Kidney (tissue), 14 donors: Measurements from ENCODE around the gene FAM78A. TPM values are rescaled to one million over a fixed set of nuclear protein-coding genes. Genes with fewer than 3 reads are reported as not detected.

Experiments
- DNase-seq, 5 donors: peaks; one replicate each; pipeline ENCODE4 v3.0.0-alpha.2; 2013 to 2020
- FAIRE-seq: peaks from 2 replicates; lab custom pipeline; 2012; peaks lifted over from hg19 to GRCh38; lab: Jason Lieb, UNC
- H3K27ac ChIP-seq, 2 donors: one replicate each; pipeline ENCODE4 v1.7.0; 2013; ENCODE audit warnings: low read depth in 2 of 2, low read length in 2 of 2, inconsistent platforms in 1 of 2
- H3K27me3 ChIP-seq: one replicate; pipeline ENCODE4 v1.7.1; 2013; ENCODE audit warnings: low read length, inconsistent platforms; ENCODE audit not compliant: control insufficient read depth, insufficient read depth
- H3K36me3 ChIP-seq, 3 donors: one replicate each; pipeline versions ENCODE4 v1.7.0 to v1.7.1; 2013; ENCODE audit warnings: low read length in 3 of 3, control low read depth in 1 of 3, inconsistent platforms in 1 of 3; ENCODE audit not compliant: insufficient read depth in 3 of 3, control insufficient read depth in 2 of 3
- H3K4me1 ChIP-seq, 3 donors: one replicate each; pipeline versions ENCODE4 v1.7.0 to v1.7.1; 2013; ENCODE audit warnings: low read length in 3 of 3, inconsistent platforms in 1 of 3, low read depth in 1 of 3; ENCODE audit not compliant: control insufficient read depth in 2 of 3, insufficient read depth in 2 of 3
- H3K4me3 ChIP-seq, 3 donors: one replicate each; pipeline versions ENCODE4 v1.7.0 to v1.8.1; 2013; ENCODE audit warnings: low read length in 3 of 3, control low read depth in 1 of 3, inconsistent platforms in 1 of 3
- H3K9ac ChIP-seq, 3 donors: one replicate each; pipeline versions ENCODE4 v1.7.0 to v1.7.1; 2013; ENCODE audit warnings: low read length in 3 of 3, control low read depth in 1 of 3, inconsistent platforms in 1 of 3
- H3K9me3 ChIP-seq, 3 donors: one replicate each; pipeline versions ENCODE4 v1.7.0 to v1.7.1; 2013; ENCODE audit warnings: low read length in 3 of 3, control low read depth in 1 of 3, inconsistent platforms in 1 of 3; ENCODE audit not compliant: control insufficient read depth in 2 of 3, insufficient read depth in 1 of 3
- intact Hi-C: fragments of 100-400 bp; cut with DNase I; formaldehyde crosslinking; loops from one replicate; pipeline ENCODE4 v1.11.1; 2022
- polyA plus RNA-seq: library from polyadenylated mRNA; stranded (reverse); fragments of 350-450 nt; fragmentation: Illumina TruSeq; extraction: RNeasy Lipid Tissue Mini Kit (QIAGEN cat#74804); gene quantifications from one replicate; pipeline ENCODE4 v1.2.3, GENCODE V29; 2014; ENCODE audit warnings: low read depth, low replicate concordance; ENCODE audit not compliant: insufficient read depth
- total RNA-seq: library from RNA; stranded (reverse); fragmentation: NEBNext Ultra II Directional; extraction: Animal tissue kit (Norgen Biotek cat#: 25700); gene quantifications from one replicate; pipeline ENCODE4 v1.2.1, GENCODE V29; 2021
- TF ChIP-seq, protein P1 (sequence below): IDR thresholded peaks from 3 replicates; pipeline ENCODE4 v1.5.1; 2012; ENCODE audit warnings: mild to moderate bottlenecking, moderate library complexity, borderline replicate concordance; ENCODE audit not compliant: insufficient read depth; ENCODE audit errors: extremely low read depth
- donor health status: control.
- donor health status: control.
- donor health status: control.
- donor health status: control.
- donor health status: control.
- donor health status: DM: yes; HTN: yes; CAD: no.
- donor health status: Normal renal cell carcinoma (clear cell type).

Gene FAM78A
- total and polyA plus RNA-seq, 2 donors from 2014 or later, result 1.6 to 6.1 TPM

DNA sequence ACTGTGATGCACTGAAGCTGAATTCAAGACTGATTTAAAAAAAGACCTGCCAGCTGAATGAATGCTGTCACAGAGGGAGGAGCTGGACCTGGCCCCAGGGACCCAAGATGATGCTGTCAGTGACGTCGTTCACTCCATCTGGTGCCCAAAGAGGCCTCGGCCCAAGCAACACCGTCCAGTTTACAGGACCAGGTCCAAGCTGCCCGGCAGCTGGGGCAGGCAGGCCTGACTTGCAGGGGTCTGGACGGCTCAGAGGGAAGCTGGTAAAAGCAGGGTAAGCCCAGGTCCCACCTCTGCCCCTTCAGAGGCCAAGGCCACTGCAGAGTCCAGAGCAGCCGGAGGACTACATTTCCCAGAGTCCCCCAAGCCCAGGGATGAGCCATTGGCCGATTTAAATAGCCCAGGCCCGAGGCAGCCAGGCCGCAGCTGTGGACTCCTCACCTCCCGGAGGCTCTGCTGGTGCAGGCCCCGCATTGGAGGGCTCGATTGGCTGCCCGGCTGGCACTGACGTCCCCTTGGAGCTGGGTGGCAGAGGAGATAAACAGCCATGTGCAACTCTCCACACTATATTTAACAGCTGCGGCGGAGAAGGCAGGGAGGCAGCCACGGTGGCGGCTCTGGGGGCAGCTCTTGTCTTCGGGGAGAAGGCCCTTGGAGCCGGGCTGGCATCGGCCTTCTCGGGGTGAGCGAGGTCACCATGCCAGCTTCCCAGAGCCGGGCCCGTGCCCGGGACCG, 13.2 kb upstream of the FAM78A start, which contains the start of gene PLPP7:
PLPP7 (plus strand) TSS at position 423 of the 735 bp plus-strand sequence; CDS start at position 698, 275 bp downstream.
- Histone ChIP-seq H3K9ac (peak within 1 kb of the TSS in 2 of 3 donors; percentile 72 to 77), H3K27me3 (no peaks in the 10 kb centered on the region), H3K9me3 (no peaks in the 10 kb centered on the region), H3K36me3 (no peaks in the 10 kb centered on the region), H3K4me3 (peak within 1 kb of the TSS in 2 of 3 donors; percentile 5 to 68), H3K27ac (no peak within 1 kb of the TSS), H3K4me1 (peaks cover 0 to 9% (median 0%) of the 10 kb centered on the region in 3 donors)
- FAIRE-seq (no peak), DNase-seq (peak in 4 of 5 donors; percentile 39 to 86 (median 51))
- intact Hi-C loops, result no loop called here
- TF ChIP-seq, protein P1, sequence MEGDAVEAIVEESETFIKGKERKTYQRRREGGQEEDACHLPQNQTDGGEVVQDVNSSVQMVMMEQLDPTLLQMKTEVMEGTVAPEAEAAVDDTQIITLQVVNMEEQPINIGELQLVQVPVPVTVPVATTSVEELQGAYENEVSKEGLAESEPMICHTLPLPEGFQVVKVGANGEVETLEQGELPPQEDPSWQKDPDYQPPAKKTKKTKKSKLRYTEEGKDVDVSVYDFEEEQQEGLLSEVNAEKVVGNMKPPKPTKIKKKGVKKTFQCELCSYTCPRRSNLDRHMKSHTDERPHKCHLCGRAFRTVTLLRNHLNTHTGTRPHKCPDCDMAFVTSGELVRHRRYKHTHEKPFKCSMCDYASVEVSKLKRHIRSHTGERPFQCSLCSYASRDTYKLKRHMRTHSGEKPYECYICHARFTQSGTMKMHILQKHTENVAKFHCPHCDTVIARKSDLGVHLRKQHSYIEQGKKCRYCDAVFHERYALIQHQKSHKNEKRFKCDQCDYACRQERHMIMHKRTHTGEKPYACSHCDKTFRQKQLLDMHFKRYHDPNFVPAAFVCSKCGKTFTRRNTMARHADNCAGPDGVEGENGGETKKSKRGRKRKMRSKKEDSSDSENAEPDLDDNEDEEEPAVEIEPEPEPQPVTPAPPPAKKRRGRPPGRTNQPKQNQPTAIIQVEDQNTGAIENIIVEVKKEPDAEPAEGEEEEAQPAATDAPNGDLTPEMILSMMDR, result no peak

DNA sequence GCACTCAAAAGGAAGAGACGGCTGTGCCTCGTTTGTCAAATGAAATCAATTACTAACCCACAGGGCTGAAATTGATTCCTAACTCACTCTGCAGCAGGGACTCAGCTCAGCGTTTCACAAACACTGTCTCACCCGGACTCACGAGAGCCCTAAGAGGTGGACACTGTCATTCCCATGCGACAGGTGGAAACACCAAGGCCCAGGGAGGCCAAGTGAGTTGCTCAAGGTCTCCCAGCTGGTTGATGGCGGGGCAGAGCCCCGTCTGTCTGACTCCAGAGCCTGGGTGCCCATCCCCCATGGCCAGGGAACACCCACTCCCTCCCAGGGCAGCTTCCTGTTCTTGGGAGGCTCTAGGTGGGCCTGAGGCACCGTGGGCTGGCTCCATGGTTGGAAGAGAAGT, 11.9 kb upstream of the FAM78A start:
- Histone ChIP-seq H3K4me3 (no peak overlapping the region), H3K9ac (no peak overlapping the region), H3K4me1 (peaks cover 0 to 9% (median 0%) of the 10 kb centered on the region in 3 donors), H3K9me3 (no peaks in the 10 kb centered on the region), H3K27me3 (no peaks in the 10 kb centered on the region), H3K36me3 (no peaks in the 10 kb centered on the region), H3K27ac (no peak overlapping the region)
- intact Hi-C loops, result no loop called here
- FAIRE-seq, result no peak
- TF ChIP-seq, protein P1, result no peak
- DNase-seq, result no peak

DNA sequence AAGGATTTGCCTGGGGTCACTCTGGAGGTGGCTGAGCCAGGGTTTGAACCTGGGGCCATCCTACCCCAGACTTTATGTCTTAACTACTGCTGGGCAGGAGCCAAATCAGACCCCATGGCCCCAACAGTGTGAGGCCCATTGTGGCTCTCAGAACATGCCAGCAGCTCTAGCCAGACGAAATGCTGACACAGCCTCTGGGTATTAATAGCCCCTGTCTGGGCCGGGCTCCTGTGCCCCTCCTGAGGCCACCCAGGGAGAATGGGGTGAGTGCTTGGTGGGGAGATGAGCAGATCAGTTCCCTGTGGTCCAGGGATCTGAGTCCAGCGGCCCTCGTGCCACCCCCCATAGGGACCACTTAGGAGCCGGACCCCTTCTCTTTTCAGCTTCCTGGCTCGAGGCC, 11.0 kb upstream of the FAM78A start:
- H3K27me3 ChIP-seq, result peaks cover under 1% of the 10 kb centered on the region
- no peak for DNase-seq
- TF ChIP-seq, protein P1, result no peak
- no peak overlapping the region for H3K9ac ChIP-seq
- no peak overlapping the region for H3K4me3 ChIP-seq
- H3K36me3 ChIP-seq, result no peaks in the 10 kb centered on the region
- intact Hi-C loops, result no loop called here
- H3K4me1 ChIP-seq, result peaks cover 0 to 10% (median 0%) of the 10 kb centered on the region in 3 donors
- H3K27ac ChIP-seq, result no peak overlapping the region
- FAIRE-seq, result no peak
- H3K9me3 ChIP-seq, result no peaks in the 10 kb centered on the region
